HG03108 (cell line): ENCODE measurements around the gene FAM171A2.
A peak's percentile ranks its signal among the peaks of the same experiment; 100 is the strongest.
"Not testable (repeated sequence)": the region's sequence is repeated elsewhere in the genome, so short reads cannot be mapped to it uniquely, and the experiment has no call there.

Experiments used
- ATAC-seq: cut with Tn5 transposase; IDR thresholded peaks from one replicate; pipeline ENCODE4 v1.9.1; 2021; ENCODE audit warnings: moderate library complexity; ENCODE audit not compliant: unreplicated experiment

FAM171A2 gene

DNA sequence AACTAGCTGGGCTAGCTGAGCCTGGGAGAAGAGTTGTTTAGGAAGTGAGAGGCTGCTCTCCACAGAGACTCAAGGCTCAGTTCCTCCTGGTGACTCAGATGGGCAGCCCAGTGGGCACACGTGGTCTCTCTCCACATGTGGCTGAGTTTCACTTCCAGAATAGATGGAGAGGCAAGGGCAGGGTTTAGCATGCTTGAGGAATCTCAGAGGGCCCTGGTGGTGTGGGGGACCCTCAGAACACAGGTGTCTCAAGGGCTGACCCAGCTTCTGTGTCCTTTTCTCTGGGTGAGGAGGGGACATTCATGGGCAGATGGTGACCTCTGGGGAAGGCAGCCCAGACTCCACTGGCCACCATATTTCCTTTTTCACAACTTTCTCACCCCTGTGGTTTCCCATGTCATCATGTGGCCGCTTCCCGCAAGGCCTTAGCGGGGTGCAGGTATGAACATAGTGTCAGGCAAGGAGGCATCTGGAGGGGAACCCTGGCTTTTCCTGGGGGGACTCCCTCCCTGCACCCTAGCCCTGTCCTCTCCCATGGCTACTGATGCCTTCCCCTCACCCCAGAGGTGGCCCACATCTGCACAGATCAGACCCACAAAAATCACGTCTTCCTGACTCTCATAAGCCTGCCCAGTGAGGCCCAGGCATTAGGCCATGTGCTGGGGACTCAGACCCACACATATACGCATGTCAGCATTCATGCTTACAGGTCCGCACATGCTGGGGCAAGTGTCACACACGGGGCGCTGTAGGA lies 15.2 kb downstream of the FAM171A2 start:
- ATAC-seq, result peak; percentile 44

GRCh38 chr17:44347206-44348055 lies 16.2 kb downstream of the FAM171A2 start:
- ATAC-seq, result not testable (repeated sequence)

GRCh38 chr17:44346064-44346844 lies 17.4 kb downstream of the FAM171A2 start:
- ATAC-seq, result no peak

- ATAC-seq, result no peak
Measured at GRCh38 chr17:44345454-44346026, 18.1 kb downstream of the FAM171A2 start.

- peak; percentile 58 for ATAC-seq
Measured at GRCh38 chr17:44344939-44345453, 18.7 kb downstream of the FAM171A2 start, which contains the start of gene GRN. Gene GRN, plus strand, starts transcription at chr17:44345302. Its CDS starts 3,863 bp downstream, at chr17:44349165.

DNA sequence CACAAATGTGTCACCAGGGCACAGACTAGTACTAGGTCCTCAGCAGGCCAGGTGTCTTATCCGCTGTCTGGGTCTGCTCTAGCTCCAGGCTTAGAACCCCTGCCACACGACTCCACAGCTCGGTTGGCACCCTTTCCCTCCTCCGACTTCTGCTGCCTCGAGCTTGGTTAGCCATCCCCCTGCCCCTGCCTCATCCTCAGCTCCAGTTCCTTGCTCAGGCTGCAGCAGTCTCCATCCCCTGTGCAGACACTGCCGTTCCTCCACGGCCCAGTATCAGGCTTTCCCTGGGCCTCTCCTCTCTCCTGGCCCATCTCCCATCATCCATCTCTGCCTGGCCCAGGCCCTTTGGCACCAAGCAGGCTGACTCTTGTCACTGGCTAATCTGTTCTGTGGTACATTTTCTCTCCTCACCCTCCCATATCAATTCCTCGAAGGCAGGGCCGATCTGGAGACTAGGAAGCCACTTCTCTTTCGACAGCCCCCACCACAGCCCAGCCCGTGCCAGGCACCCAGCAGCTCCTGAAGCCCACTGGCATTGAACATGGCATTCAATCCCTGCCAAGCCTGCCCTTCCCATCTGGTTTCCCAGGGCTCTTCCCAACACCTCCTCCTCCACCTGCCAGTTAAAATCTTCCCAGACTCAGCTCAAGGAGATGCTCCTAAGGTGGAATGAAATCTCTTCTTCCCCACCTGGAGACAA lies 20.0 kb downstream of the FAM171A2 start:
- no peak for ATAC-seq

DNA sequence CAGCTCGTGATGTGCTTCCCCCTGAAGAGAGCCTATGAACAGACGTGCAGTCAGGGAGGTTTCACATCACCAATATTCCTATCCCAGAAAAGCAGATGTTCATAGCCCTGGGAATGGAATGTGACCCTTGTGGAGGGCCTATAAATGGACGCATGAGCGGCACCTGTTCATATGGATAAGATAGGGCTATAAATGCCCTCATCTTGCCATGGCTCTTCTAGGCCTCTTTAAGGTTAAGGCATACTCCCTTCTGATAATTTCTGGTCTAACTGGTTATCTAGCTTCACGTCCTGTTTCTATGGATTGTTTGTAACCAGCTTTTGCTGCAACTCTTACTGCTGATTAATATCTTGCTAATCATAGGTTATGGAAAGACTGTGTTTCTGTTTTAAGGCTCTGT lies 23.1 kb downstream of the FAM171A2 start:
- ATAC-seq, result not testable (repeated sequence)

GRCh38 chr17:44338702-44339101 lies 25.0 kb downstream of the FAM171A2 start:
- no peak for ATAC-seq

DNA sequence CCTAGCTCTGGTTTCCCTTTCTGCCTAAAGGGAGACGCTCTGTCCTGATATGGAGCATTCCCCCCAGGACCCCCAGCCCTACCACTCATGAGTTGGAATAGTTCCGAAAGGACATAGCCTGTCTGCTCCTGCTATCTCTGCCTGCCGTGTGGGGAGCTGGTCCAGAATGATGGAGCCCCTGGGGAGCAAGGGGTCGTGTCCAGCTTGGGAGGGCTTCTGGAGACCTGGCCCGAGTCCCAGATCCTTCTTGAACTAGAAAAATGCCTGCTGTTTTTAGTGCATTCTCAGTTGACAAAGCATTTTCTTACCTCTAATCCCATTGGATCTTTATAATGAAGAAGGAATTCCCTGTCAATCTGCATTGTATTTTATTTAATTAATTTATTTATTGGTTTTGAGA lies 27.7 kb downstream of the FAM171A2 start:
- ATAC-seq, result no peak

- ATAC-seq, result no peak
Measured at GRCh38 chr17:44335564-44335963, 28.1 kb downstream of the FAM171A2 start.

DNA sequence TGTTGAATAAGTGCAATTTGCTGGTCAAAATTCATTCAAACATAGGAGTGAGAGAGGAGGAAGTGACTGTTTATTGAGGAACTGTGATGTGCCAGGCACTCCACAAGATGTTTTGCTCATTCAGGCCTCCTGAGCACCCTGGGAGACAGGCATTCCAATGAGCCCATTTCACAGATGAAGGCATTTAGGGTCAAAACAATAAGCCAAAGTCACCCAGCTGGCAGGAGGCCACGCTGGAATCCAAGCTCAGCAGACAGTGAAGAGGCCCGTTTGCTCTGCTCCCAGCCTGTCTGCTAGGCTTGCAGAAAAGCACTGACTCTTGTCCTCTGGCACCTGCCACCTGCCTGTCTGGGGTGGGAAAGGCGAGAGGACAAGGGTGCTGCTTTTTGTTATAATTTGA lies 28.9 kb downstream of the FAM171A2 start:
- ATAC-seq, result no peak

DNA sequence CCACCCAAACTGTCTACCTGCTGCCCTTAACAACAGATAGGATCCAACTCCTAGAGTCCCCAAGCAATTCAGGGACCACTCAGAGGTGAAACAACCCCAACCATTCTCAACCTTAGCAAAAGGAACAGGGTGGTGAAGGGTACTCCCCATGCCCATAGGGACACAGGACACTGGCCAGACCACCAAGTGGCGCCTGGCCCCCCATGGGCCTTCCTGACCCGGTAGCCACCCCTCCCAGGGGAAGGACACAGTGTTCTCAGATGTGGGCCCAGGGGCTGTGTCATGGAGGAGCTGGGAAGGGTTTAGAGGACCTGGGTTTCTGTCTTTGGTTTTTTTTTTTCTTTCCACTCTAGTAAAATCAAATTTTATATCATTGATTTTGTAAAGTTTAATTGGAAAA lies 29.3 kb downstream of the FAM171A2 start:
- ATAC-seq, result no peak

DNA sequence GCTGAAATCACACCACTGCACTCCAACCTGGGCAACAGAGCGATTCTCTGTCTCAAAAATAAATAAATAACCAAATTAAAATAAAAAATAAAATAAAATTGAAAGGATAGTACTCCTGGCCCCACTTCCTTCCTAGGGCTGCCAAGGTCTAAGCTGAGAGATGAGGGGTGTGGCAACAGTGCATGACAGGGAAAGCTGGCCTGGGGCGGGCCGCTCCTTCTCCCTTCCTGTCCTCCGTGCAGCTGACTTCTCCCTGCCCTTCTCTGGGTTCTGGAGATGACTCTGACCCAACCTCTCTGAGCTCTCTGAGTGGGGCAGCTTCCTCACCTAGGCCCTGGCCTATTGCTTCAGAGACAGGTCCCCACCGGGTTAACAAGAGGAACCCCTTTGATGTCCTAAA lies 30.3 kb downstream of the FAM171A2 start:
- no peak for ATAC-seq

DNA sequence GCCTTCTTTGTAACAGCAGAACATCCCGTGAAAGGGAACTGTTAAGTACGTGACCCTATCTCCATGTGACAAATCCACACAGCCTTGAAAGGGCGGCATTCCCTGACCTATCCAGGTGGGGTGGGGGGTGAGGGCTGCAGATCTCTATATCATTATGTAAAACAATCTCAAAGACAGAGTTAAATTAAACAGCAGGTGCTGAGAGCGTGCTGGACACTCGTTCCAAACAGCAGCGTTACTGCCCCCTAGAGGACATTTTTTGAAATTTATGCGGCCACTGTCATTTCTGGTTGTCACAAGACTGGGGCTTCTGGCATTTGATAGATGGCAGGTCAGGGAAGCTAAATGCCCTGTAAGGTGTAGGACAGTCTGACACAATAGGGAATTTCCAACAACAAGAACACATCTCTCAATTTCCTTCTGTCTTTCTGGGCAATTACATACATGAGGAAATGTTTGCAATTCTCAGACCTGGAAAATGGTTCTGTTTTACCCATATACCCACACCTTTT lies 32.3 kb downstream of the FAM171A2 start:
- no peak for ATAC-seq

DNA sequence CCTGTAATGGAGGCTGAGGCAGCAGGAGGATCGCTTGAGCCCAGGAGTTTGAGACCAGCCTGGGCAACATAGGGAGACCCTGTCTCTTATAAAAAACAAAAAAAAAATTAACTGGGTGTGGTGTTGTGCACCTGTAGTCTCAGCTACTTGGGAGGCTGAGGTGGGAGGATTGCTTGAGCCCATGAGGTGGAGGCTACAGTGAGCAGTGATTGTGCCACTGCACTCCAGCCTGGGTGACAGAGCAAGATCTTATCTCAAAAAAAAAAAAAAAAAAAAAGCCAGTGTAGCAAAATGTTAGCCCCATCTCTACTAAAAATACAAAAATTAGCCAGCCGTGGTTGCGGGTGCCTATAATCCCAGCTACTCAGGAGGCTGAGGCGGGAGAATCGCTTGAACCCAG lies 33.4 kb downstream of the FAM171A2 start:
- not testable (repeated sequence) for ATAC-seq

GRCh38 chr17:44329516-44329915 lies 34.1 kb downstream of the FAM171A2 start:
- ATAC-seq, result not testable (repeated sequence)

DNA sequence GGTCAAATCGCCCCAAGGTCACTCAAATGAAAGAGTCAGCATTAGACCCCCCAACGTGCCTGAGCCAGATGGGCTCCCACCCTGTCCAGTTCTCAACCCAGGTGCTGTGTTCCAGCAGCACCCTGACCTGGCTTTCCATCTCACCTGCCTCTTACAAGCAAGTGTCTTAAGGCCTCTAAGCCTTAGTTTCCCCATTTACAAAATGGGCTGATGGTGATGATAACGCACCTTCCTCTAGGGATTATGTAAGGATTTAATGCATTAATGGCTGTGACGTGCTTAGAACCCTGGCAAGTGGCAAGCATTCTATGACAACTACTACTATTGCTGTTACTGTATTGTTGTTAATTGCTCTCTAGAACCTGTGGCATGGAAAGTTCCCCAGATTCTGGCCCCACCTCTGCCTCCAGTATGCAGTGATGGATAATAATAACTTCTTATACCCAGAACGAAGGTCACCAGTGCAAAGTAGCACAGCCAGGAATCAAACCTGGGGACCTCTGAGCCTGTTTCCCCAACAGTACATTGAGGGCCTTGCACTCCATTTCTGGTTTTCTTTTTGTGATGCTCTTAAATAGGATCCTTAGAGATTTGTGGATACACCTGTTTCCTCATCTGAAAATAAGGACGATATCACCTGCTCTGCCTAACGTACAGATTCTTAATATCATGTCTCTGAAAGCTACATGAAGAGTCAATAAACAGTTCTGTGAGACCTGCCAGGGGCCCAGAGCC lies 35.8 kb downstream of the FAM171A2 start:
- no peak for ATAC-seq

- ATAC-seq, result peak; percentile 59
Measured at GRCh38 chr17:44326861-44327444, 36.7 kb downstream of the FAM171A2 start.
